GM04504 (cell line): ENCODE data around the gene F2RL2.
A peak's percentile ranks its signal among the peaks of the same experiment; 100 is the strongest.

ENCODE experiments used
- DNase-seq: peaks from one replicate; pipeline ENCODE4 v3.0.0-alpha.2; 2012; ENCODE audit warnings: low read depth

The F2RL2 gene

GRCh38 chr5:76622973-76623596, at the start of gene F2RL2:
F2RL2 (minus strand) TSS chr5:76623403; CDS start chr5:76623230, 173 bp downstream.
- DNase-seq, result peak; percentile 14

- no peak for DNase-seq
Observed at GRCh38 chr5:76672242-76672641, 49.0 kb upstream of the F2RL2 start.

- no peak for DNase-seq
Observed at GRCh38 chr5:76670508-76670907, 47.3 kb upstream of the F2RL2 start.

GRCh38 chr5:76669245-76669644, 46.0 kb upstream of the F2RL2 start:
- no peak for DNase-seq

- no peak for DNase-seq
Observed at GRCh38 chr5:76667495-76667894, 44.3 kb upstream of the F2RL2 start.

GRCh38 chr5:76664079-76664478, 40.9 kb upstream of the F2RL2 start:
- DNase-seq, result no peak

- no peak for DNase-seq
Observed at GRCh38 chr5:76663573-76663972, 40.4 kb upstream of the F2RL2 start.

- no peak for DNase-seq
Observed at GRCh38 chr5:76662521-76662920, 39.3 kb upstream of the F2RL2 start.

- no peak for DNase-seq
Observed at GRCh38 chr5:76660360-76660759, 37.2 kb upstream of the F2RL2 start.

GRCh38 chr5:76657683-76658311, 34.6 kb upstream of the F2RL2 start:
- no peak for DNase-seq

- no peak for DNase-seq
Observed at GRCh38 chr5:76657091-76657490, 33.9 kb upstream of the F2RL2 start.

GRCh38 chr5:76652809-76653414, 29.7 kb upstream of the F2RL2 start:
- no peak for DNase-seq

- DNase-seq, result no peak
Observed at GRCh38 chr5:76649140-76649539, 25.9 kb upstream of the F2RL2 start.

- no peak for DNase-seq
Observed at GRCh38 chr5:76643371-76643770, 20.2 kb upstream of the F2RL2 start.

GRCh38 chr5:76642390-76643040, 19.3 kb upstream of the F2RL2 start:
- DNase-seq, result no peak

GRCh38 chr5:76641514-76642120, 18.4 kb upstream of the F2RL2 start:
- peak; percentile 22 for DNase-seq

GRCh38 chr5:76638479-76638878, 15.3 kb upstream of the F2RL2 start:
- no peak for DNase-seq

GRCh38 chr5:76637490-76637889, 14.3 kb upstream of the F2RL2 start:
- DNase-seq, result no peak

- no peak for DNase-seq
Observed at GRCh38 chr5:76634661-76635060, 11.5 kb upstream of the F2RL2 start.

GRCh38 chr5:76626738-76627137, 3.5 kb upstream of the F2RL2 start:
- DNase-seq, result no peak

- DNase-seq, result no peak
Observed at GRCh38 chr5:76625087-76625815, 2.0 kb upstream of the F2RL2 start.

GRCh38 chr5:76622076-76622475, 1.1 kb downstream of the F2RL2 start:
- DNase-seq, result no peak
